ENCODE data around the gene KRTAP1-5.
"Not testable (repeated sequence)": the region's sequence is repeated elsewhere in the genome, so short reads cannot be mapped to it uniquely, and the experiment has no call there.

Gene KRTAP1-5

DNA sequence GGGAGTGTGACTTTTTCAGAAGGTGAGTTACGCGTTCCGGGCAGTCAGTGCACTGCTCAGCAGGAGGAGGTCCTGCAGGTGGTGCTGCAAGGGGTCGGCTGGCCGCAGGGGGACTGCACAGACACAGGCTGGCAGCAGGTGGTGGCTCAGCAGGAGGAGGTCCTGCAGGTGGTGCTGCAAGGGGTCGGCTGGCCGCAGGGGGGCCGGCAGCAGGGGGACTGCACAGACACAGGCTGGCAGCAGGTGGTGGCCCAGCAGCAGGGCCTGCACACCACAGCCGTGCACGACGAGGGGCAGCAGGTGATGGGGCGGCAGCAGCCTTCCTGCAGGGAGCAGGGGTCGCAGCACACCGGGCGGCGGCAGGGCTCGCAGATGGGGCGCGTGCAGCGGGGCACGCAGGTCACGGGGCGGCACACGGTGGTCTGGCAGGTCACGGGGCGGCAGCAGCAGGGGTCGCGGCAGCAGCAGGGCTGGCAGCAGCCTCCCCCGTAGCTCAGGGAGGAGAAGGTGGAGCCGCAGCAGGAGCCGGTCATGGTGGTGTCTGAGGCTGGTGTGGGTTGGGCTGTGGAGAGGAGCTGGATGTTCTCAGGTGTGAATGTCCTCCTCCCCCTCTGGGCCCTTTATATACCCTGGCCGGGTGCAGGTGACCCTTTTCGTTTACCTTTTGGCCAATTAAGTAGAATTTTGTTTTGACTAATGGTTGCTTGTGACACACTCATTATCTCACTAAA is 19.9 kb upstream of the KRTAP1-5 start, which contains the start of gene KRTAP2-1:
TSS of gene KRTAP2-1 (minus strand) at position 582 of the 731 bp plus-strand sequence. CDS start at position 533, 49 bp downstream.
- not testable (repeated sequence) for DNase-seq

- DNase-seq: no peak
Measured at GRCh38 chr17:41042953-41043352, 15.9 kb upstream of the KRTAP1-5 start.

- not testable (repeated sequence) for DNase-seq
Measured at GRCh38 chr17:41040783-41041571, 14.0 kb upstream of the KRTAP1-5 start, which contains the start of gene KRTAP1-1. KRTAP1-1 (minus strand) TSS chr17:41041450; CDS start chr17:41041397, 53 bp downstream.

DNA sequence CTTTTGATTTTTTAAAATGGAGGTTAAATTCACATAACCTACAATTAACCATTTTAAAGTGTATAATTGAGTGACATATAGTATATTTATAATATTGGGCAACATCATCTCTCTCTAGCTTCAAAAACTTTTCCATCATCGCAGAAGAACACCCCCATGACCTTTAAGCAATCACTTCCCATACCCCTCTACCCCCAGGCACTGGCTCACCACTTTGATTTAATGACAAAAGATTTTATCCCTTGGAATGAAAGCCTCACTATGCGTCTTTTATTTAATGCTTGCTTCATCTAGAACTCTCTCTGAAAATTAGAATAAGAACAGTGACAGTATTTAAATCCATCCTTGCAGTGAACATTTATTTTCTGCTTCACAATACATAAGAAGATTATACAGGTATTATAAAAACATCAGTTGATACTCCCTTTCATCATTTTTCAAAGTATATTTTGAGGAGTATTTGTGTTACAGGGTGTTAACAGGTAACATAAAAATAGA is 10.9 kb upstream of the KRTAP1-5 start:
- DNase-seq: no peak

- DNase-seq: not testable (repeated sequence)
Measured at GRCh38 chr17:41034346-41034935, 7.4 kb upstream of the KRTAP1-5 start, which contains the start of gene KRTAP1-3. KRTAP1-3 (minus strand) TSS chr17:41034874; CDS start chr17:41034821, 53 bp downstream.

GRCh38 chr17:41029633-41030245 is 2.7 kb upstream of the KRTAP1-5 start, which contains the start of gene KRTAP1-4:
KRTAP1-4 (minus strand) TSS chr17:41030195; CDS start chr17:41030078, 117 bp downstream.
- DNase-seq: no peak

DNA sequence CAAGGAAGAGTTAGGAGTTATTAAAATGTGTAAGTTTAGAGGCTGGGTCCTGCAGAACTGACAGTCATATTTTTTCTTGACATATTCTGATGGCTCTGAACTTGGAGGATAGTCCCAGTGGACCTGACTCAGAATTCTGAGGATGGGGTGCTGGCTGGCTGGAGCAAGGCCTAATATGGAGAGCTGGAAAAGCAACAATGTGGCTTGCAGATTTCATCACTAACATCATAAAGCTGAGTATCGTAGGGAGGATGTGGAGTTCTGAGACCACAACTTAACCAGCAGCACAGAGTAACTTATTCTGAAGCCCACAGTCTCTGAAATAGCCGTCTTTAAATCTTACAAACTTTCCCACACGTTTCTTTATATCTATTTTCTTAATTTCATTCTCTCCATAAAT is 2.3 kb downstream of the KRTAP1-5 start:
- no peak for DNase-seq

DNA sequence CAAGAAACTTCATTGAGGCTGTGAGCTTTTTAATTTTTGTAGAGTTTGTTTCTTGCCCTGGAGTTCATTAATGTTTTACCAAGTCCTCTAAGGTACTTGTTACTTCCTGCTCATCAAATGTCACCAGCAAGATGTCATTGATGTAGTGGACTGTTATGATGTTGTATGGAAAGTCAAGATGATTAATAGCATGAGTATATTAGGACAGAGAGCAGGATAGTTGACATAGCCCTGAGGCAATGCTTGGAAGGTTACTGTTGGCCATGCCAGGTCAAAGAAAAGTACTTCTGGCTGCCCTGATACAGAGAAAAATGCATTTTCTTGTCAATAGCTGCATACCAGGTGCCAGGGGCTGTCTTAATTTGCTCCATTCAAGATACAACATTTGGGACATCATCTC is 6.7 kb downstream of the KRTAP1-5 start:
- no peak for DNase-seq

GRCh38 chr17:41019415-41019814 is 7.6 kb downstream of the KRTAP1-5 start:
- no peak for DNase-seq

DNA sequence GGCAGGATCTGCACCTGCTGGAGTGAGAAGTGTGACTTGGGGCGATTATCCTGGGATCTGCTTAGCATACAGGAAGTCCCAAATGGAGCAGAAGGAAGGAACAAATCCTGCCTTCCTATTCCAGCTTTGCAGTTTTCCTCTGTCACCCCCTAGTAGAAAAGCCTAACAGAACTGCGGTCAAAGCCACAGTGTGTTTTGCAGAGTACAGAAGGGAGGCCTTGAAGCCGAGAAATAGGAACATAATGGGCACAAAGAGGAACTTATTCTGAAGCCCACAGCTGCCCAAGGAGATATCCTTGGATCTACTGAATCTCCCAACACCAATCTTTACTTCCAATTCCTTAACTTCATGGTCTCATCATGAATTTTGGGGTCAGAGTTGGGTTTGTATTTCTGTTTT is 8.5 kb downstream of the KRTAP1-5 start:
- DNase-seq: no peak

DNA sequence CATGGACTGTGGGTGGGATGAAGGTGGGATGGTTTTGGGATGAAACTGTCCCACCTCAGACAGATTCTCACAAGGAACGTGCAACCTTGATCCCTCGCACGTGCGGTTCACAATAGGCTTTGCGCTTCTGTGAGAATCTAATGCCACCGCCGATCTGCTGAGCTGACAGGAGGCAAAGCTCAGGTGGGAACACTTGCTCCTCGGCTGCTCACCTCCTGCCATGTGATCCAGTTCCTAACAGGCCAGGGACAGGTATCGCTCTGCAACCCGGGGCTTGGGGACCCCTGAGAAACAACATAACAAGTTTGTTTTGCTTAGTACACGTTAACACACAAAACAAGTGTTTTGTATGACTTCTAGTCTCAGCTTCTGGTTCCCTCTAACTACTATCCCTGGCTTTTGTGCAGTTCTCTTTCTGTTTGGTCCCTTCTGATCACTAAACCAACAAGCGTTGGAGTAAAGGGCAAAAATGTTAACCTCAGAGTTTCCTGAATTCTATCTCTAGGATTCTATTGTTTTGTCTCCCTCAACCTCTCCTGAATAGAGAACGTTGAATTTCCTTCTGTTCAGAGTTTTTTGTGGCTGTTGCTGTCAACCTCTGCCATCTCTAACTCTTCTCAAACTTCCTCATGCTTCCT is 10.3 kb downstream of the KRTAP1-5 start:
- no peak for DNase-seq

GRCh38 chr17:41015454-41015853 is 11.6 kb downstream of the KRTAP1-5 start:
- no peak for DNase-seq

DNA sequence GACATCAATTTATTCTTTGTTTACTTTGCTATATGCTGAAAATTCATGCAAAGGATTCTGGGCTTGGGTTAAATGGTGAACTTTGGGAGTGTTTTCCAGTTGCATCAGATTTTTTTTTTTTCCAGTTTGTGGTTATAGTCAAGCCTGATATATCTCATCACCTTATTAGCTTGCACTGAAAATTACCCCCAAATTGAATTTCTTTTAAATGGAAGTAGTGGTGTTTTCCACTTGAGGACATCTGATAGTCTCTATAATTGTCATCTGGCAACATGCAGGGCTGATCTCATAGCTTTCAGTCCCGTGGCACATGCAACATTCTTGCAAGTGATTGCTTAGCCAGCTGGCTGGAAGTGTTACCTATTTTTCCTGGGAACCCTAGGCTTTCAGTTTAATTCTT is 13.4 kb downstream of the KRTAP1-5 start:
- DNase-seq: no peak

DNA sequence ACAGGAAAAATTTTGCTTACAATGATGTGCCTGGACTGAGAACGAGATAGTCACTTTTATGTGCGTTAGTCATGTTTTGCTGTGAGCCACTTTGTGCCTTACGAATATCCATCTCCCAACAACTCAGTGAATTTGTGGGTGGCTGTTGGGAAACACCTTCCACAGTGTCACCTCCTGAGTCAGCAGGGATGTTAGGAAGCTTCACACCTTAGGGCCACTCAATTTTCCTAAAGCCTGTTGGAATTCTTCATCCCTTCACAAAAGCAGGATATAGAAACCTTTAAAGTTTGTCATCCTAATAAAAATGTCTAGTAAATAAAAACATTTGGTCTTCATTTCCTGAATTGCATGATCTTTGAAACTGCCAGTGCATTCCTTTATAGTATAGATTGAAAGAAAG is 13.8 kb downstream of the KRTAP1-5 start:
- no peak for DNase-seq

DNA sequence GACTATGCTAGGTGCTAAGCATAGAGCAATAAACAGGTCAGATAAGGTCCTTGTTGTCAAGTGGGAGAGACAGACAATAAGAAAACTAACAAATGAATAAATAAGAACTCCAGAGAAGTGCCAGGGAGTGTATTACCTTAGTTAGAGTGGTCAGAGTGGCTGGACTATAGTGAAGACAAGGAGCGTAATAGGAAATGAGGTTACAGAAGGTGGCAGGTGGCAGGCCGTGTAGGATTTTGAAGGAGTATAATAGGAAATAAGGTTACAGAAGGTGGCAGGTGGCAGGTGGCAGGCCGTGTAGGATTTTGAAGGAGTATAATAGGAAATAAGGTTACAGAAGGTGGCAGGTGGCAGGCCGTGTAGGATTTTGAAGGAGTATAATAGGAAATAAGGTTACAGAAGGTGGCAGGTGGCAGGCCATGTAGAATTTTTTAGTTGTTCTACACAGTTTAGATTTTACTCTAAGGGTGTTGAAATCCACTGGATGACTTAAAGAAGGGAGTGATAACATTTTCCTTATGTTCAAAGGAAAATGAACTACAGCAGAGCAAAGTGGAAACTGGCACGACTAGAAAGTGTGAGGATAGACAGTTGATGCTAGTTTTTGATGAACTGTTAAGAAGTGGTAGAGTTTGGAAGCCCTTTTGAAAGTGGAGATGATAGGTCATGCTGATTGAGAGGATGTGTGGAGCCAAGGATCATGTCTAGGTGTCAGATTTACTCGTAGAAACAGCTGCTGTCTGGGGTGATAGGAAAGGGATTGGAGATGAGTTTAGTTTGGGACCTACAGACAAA is 14.5 kb downstream of the KRTAP1-5 start:
- no peak for DNase-seq

- DNase-seq: no peak
Measured at GRCh38 chr17:41010441-41010840, 16.6 kb downstream of the KRTAP1-5 start.

- no peak for DNase-seq
Measured at GRCh38 chr17:41009936-41010335, 17.1 kb downstream of the KRTAP1-5 start.

GRCh38 chr17:41009301-41009760 is 17.7 kb downstream of the KRTAP1-5 start:
- no peak for DNase-seq

DNA sequence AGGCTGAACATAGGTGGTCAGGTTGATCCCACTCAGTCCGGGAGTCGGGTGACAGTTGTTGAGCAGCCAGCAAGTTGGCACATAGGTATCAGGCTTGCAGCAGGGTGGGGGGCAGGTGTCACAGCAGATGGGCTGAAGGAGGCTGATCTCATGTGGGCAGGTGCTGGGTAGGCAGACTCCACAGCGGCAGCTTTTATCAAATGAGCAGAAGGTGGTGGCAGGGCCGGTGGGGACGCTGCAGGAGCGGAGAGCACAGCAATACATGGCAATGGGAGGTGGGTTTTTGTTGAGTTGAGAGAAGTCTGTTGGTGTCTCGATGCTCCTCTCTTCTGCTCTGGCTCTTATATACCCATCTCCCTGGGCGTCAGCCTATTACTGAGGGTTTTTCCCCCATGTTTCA is 18.2 kb downstream of the KRTAP1-5 start, which contains the start of gene KRTAP3-1:
TSS of gene KRTAP3-1 (minus strand) at position 318 of the 400 bp plus-strand sequence. CDS start at position 264, 54 bp downstream.
- DNase-seq: no peak

GRCh38 chr17:41004397-41004796 is 22.6 kb downstream of the KRTAP1-5 start:
- DNase-seq: no peak

GRCh38 chr17:41003926-41004325 is 23.1 kb downstream of the KRTAP1-5 start:
- DNase-seq: no peak
